GM12891 (cell line): ENCODE data around the gene ATP6V1C2.

Experiments
- PAX5 ChIP-seq: IDR thresholded peaks from 2 replicates; pipeline ENCODE4 v1.6.1; 2011; ENCODE audit warnings: low read length, moderate library complexity, mild to moderate bottlenecking; ENCODE audit not compliant: insufficient read depth, severe bottlenecking
- POLR2A ChIP-seq: IDR thresholded peaks from 2 replicates; pipeline ENCODE4 v1.6.1; 2011; ENCODE audit warnings: low read depth, low read length, control low read depth
- POLR2AphosphoS5 ChIP-seq: IDR thresholded peaks from 2 replicates; pipeline ENCODE4 v1.6.1; 2011; ENCODE audit warnings: low read depth, low read length, control low read depth
- TAF1 ChIP-seq: IDR thresholded peaks from 2 replicates; pipeline ENCODE4 v1.6.1; 2011; ENCODE audit warnings: low read depth, low read length, control low read depth

- TF ChIP-seq POLR2A, result no peak
- TF ChIP-seq PAX5, result no peak
- TF ChIP-seq POLR2AphosphoS5, result no peak
- TF ChIP-seq TAF1, result no peak
These were observed 105.2 kb downstream of the ATP6V1C2 start for GRCh38 chr2:10826625-10827024.
